HG03175 (cell line): Measurements from ENCODE around the gene JAG2.

Experiments
- ATAC-seq: cut with Tn5 transposase; IDR thresholded peaks from one replicate; pipeline ENCODE4 v1.9.1; 2021; ENCODE audit warnings: mild to moderate bottlenecking, moderate library complexity; ENCODE audit not compliant: unreplicated experiment

Gene JAG2

GRCh38 chr14:105204206-105204930 is 35.8 kb upstream of the JAG2 start:
- ATAC-seq = no peak

- ATAC-seq = no peak
Measured at GRCh38 chr14:105203701-105204100, 35.1 kb upstream of the JAG2 start.

- no peak for ATAC-seq
Measured at GRCh38 chr14:105203057-105203531, 34.5 kb upstream of the JAG2 start.

- ATAC-seq = no peak
Measured at GRCh38 chr14:105201925-105202513, 33.4 kb upstream of the JAG2 start.

- no peak for ATAC-seq
Measured at GRCh38 chr14:105201156-105201924, 32.8 kb upstream of the JAG2 start.

GRCh38 chr14:105200641-105201040 is 32.1 kb upstream of the JAG2 start:
- no peak for ATAC-seq

- no peak for ATAC-seq
Measured at GRCh38 chr14:105200074-105200473, 31.5 kb upstream of the JAG2 start.

- ATAC-seq = no peak
Measured at GRCh38 chr14:105199093-105199492, 30.5 kb upstream of the JAG2 start.

GRCh38 chr14:105198588-105198987 is 30.0 kb upstream of the JAG2 start:
- no peak for ATAC-seq

GRCh38 chr14:105197211-105197641 is 28.6 kb upstream of the JAG2 start:
- no peak for ATAC-seq

GRCh38 chr14:105196265-105196960 is 27.8 kb upstream of the JAG2 start:
- ATAC-seq = no peak

- no peak for ATAC-seq
Measured at GRCh38 chr14:105195522-105196264, 27.1 kb upstream of the JAG2 start.

GRCh38 chr14:105195051-105195450 is 26.5 kb upstream of the JAG2 start:
- no peak for ATAC-seq

GRCh38 chr14:105193916-105194782 is 25.6 kb upstream of the JAG2 start:
- no peak for ATAC-seq

GRCh38 chr14:105192866-105193731 is 24.5 kb upstream of the JAG2 start:
- no peak for ATAC-seq

GRCh38 chr14:105187935-105188524 is 19.5 kb upstream of the JAG2 start:
- no peak for ATAC-seq

GRCh38 chr14:105187116-105187515 is 18.5 kb upstream of the JAG2 start:
- no peak for ATAC-seq

- ATAC-seq = no peak
Measured at GRCh38 chr14:105185973-105186372, 17.4 kb upstream of the JAG2 start.
